ENCODE data around the gene FCSK.
"Not testable (repeated sequence)": the region's sequence is repeated elsewhere in the genome, so short reads cannot be mapped to it uniquely, and the experiment has no call there.

The FCSK gene

GRCh38 chr16:70432723-70433457, 21.5 kb upstream of the FCSK start:
- DNase-seq: peak; percentile 94

DNA sequence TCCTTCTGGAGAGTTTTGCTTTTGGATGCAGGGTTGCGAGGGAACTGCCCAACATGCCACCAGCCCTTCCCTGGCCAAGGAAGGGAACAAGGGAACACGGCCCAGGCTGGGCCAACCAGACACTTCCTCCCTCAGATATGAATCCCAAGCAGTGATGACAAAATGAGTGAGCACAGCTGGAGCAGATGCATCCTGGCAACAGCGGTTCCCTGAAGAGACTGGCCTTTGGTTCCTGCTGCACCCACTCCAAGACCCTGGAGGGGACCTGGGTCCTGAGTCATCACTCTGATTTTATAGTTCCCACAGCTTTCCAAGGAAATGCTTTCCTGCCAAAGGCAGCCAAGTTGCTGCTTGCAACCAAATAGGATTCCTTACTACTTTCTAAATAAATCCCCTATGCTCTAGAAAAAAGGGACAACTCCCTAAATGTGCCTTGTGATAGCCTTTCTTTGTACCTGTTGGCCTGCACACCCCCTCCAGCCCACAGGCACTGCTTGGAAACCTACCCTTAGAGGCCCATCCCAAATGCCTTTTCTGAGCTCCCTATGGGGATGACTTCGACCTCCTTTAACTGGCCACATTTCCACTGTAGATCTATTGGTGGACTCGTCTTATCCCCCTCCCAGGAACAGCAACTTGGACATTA, 20.8 kb upstream of the FCSK start:
- DNase-seq: no peak

DNA sequence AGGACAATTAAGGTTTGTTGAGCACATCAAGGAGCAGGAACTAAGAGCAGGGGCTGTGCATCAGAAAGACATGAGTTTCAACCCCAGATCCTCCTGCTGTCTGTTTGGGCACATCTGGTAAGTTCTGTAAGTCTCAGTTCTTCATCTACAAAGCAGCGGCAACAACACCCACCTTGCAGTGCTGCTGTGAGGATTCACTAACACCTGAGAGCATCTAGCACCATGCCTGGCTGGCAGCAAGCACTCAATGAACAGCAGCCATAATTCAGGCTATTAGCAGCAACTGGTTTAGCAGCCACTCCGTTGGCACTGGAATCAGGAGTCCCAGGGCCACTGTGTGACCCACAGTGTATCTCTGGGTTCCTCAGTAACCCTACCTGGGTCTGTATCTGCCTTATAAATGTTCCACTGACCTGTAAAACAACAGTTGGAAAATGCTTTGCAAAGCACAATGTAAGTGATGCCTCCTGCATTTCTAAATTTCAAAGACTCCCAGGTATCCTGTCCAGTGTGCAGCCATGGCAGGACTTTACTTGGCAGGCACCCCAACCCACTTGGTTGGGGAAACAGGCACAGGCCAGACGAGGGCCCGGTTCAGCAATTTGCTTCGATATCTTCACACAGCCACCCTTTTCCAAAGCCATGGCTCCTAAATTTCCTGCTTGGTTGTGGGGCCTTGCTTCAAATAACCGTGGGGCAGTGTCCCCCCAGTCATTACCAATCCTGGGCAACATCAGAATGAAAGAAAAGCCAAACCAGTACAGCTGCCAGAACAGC, 19.7 kb upstream of the FCSK start:
- DNase-seq: no peak

DNA sequence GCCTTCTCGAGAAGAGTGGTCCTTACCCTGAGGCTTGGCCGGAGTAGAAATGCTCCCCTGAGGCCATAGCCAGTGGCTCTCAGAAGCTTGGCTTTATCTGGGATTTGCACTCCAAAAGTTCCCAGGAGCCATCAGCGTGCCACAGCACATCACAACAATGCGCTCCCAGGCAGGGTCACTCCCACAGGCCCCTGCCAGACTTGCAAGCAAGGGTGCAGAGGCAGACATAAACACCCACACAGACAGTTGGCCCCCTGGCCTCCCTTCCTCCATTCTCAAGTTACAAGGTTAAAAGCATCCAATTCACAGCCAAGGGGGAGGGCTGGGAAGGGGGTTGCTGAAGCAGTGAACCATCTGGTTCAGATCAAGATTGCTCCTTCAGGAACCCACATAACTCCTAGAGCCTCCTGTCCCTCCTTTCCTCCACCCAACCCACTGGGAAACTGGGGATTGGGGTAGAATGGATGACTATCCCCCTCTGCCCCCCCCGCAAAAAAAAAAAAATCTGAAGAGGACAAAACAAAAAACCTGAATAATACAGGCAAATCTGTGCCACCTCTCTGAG, 17.3 kb upstream of the FCSK start:
- DNase-seq: no peak

GRCh38 chr16:70437582-70438557, 16.5 kb upstream of the FCSK start:
- DNase-seq: no peak

- DNase-seq: no peak
These were observed 15.8 kb upstream of the FCSK start for GRCh38 chr16:70438585-70438968.

GRCh38 chr16:70438969-70439862, 15.2 kb upstream of the FCSK start, which contains the start of gene ST3GAL2:
TSS of gene ST3GAL2 (minus strand) at chr16:70439100. CDS start at chr16:70398530, 40,570 bp downstream.
- DNase-seq: peak; percentile 95

DNA sequence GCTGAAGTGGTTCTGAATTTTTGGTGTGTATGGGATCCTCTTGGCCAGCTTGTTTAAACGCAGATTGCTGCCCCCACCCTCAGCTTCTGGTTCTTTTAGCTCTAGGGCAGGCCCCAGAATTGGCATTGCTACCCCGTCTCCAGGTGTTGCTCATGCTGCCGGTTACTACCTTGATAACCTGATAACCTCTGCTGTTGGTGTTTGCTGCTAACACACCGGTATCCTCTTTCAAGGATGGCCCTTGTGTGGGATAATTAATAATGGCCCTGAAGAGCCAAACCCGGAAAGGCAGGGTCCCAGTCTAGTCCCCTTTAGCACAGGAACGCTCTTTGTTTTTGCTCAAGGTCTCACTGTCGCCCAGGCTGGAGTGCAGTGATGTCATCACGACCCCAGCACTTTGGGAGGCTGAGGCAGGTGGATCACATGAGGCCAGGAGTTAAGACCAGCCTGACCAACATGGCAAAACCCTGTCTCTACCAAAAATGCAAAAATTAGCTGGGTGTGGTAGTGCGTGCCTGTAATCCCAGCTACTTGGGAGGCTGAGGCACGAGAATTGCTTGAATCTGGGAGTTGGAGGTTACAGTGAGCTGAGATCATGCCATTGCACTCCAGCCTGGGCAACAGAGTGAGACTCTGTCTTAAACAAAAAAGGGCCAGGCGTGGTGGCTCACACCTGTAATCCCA, 14.2 kb upstream of the FCSK start:
- no peak for DNase-seq

DNA sequence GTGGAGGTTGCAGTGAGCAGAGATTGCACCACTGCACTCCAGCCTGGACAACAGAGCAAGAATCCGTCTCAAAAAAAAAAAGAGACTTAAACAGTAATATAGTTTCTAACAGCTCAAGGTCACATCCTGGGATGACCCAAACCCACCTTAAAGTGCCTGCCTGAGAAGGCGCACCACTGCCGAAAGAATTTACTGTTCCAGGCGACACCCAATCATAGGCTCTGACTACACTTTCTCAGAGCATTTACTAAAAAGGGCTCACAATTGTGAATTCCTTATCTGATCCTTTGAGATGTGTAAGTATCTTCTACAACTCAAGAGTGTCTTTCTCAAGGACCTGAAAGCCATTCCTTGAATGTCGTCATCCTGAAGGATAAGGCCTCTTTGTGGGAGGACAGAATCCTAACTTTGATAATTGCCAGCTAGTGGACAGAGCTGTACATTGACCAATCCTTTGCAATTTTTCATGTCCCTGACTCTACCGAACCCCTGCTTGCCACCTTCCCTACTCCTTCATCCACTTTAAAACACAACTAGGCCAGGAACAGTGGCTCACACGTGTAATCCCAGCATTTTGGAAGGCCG, 12.9 kb upstream of the FCSK start:
- no peak for DNase-seq

DNA sequence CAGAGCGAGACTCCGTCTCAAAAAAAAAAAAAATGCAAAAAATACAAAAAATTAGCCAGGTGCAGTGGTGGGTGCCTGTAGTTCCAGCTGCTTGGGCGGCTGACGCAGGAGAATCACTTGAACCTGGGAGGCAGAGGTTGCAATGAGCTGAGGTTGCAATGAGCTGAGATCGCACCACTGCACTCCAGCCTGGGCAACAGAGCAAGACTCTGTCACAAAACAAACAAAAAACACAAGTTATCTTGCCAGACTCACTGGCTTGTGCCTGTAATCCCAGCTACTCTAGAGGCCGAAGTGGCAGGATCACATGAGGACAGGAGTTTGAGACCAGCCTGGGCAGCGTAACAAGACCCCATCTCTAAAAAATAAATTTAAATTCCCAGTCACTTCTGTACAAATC, 12.1 kb upstream of the FCSK start:
- DNase-seq: no peak

GRCh38 chr16:70444249-70445063, 9.9 kb upstream of the FCSK start:
- no peak for DNase-seq

DNA sequence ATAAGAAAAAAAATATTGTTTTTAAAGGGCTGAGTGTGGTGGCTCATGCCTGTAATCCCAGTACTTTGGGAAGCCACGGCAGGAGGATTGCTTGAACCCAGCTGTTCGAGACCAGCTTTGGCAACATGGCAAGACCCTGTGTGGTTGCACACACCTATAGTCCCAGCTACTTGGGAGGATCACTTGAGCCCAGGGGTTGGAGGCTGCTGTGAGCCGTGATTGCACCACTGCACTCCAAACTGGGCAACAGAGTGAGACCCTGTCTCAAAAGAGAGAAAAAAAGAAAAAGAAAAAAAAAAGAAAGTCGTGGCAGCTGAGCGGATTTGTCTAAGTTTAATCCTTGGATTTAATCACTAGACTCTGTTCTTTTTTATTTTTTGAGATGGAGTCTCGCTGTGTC, 6.3 kb upstream of the FCSK start:
- no peak for DNase-seq

DNA sequence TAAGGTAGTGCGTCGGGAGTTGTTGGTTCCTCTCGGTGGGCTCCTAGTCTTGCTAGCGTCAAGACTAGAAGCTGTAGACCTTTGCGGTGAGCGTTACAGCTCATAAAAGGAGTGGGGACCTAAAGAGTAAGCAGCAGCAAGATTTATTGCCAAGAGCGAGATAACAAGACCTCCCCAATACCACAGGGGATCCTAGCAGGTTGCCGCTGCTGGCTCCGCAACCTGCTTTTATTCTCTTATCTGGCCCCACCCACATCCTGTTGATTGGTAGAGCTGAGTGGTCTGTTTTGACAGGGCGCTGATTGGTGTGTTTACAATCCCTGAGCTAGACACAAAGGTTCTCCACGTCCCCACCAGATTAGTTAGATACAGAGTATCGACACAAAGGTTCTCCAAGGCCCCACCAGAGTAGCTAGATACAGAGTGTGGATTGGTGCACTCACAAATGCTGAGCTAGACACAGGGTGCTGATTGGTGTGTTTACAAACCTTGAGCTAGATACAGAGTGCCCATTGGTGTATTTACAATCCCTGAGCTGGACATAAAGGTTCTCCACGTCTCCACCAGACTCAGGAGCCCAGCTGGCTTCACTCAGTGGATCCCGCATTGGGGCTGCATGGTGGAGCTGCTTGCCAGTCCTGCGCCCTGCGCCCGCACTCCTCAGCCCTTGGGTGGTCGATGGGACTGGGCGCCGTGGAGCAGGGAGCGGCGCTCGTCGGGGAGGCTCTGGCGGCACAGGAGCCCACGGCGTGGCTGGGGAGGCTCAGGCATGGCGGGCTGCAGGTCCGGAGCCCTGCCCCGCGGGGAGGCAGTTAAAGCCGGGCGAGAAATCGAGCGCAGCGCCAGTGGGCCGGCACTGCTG, 4.0 kb upstream of the FCSK start:
- DNase-seq: not testable (repeated sequence)

DNA sequence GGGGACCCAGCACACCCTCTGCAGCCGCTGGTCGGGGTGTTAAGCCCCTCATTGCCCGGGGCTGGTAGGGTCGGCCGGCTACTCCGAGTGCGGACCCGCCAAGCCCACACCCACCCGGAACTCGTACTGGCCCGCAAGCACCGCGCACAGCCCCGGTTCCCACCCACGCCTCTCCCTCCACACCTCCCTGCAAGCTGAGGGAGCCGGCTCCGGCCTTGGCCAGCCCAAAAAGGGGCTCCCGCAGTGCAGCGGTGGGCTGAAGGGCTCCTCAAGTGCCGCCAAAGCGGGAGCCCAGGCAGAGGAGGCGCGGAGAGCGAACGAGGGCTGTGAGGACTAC, 3.4 kb upstream of the FCSK start:
- DNase-seq: not testable (repeated sequence)

GRCh38 chr16:70453117-70453891, 1.1 kb upstream of the FCSK start:
- no peak for DNase-seq

DNA sequence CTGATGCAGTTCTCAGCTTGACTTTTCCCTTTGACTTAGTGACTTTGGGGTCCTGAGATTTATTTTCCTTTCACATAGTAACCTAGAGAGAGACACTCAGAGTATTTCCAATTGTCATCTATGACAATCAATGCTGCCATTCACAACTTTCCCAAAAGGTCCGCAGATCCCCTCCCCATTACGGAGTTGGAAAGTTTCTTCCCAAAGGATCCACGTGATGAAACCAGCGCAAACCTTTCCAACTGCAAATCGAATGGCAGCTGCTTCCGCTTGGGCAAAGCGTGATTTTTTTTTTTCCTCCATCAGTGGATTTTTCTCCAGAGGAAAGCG, 538 bp upstream of the FCSK start:
- no peak for DNase-seq

DNA sequence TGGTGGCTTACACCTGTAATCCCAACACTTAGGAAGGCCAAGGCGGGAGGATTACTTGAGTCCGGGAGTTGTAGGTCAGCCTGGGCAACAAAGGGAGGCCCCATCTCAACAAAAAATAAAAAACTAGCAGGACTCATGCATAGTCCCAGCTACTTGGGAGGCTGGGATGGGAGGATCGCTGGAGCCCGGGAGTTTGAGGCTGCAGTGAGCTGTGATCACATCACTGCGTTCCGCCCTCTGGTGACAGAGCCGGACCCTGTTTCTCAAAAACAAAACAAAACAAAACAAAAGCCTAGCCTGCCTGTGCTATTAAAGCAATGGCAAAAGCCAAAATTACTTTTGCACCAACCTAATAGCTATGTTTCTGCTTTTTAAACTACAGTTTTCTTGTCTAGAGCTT, 1.5 kb downstream of the FCSK start:
- DNase-seq: no peak
